ENCODE results near the gene GALNTL6. TPM values are rescaled to one million over a fixed set of nuclear protein-coding genes. Genes with fewer than 3 reads are reported as not detected.

The GALNTL6 gene
- total RNA-seq, 1 experiment from 2014 or later: not detected

- no TSS peak for BruUV-seq (replicated peaks)
- TF ChIP-seq, protein P1, sequence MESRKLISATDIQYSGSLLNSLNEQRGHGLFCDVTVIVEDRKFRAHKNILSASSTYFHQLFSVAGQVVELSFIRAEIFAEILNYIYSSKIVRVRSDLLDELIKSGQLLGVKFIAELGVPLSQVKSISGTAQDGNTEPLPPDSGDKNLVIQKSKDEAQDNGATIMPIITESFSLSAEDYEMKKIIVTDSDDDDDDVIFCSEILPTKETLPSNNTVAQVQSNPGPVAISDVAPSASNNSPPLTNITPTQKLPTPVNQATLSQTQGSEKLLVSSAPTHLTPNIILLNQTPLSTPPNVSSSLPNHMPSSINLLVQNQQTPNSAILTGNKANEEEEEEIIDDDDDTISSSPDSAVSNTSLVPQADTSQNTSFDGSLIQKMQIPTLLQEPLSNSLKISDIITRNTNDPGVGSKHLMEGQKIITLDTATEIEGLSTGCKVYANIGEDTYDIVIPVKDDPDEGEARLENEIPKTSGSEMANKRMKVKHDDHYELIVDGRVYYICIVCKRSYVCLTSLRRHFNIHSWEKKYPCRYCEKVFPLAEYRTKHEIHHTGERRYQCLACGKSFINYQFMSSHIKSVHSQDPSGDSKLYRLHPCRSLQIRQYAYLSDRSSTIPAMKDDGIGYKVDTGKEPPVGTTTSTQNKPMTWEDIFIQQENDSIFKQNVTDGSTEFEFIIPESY (IDR thresholded peaks at IDR 0.05; ENCODE audit: extremely low read depth, insufficient replicate concordance, low read length): no peak
- Histone ChIP-seq H3K9me3 (ENCODE audit: control insufficient read depth in 1 of 2, insufficient read depth in 1 of 2, low read depth in 1 of 2, low read length in 2 of 2) (no peaks in the 10 kb centered on the region), H3K79me2 (ENCODE audit: insufficient read depth, low read length) (no peaks in the 10 kb centered on the region), H2AFZ (ENCODE audit: low read depth, low read length, poor library complexity, severe bottlenecking) (no peak overlapping the region), H3K4me1 (ENCODE audit: control insufficient read depth in 1 of 2, insufficient read depth in 2 of 2, low read length in 2 of 2) (no peaks in the 10 kb centered on the region), H4K20me1 (ENCODE audit: insufficient read depth) (no peaks in the 10 kb centered on the region), H3K9ac (ENCODE audit: low read length) (no peak overlapping the region), H3K9me2 (ENCODE audit: insufficient read depth) (no peaks in the 10 kb centered on the region), H3K4me2 (ENCODE audit: low read length) (no peak overlapping the region), H3K27ac (ENCODE audit: low read depth, low read length) (no peak overlapping the region), H3K36me3 (ENCODE audit: control insufficient read depth in 1 of 2, insufficient read depth in 2 of 2, low read length in 2 of 2) (no peaks in the 10 kb centered on the region), H3K4me3 (replicated peaks in 1 of 2; ENCODE audit: low read depth in 1 of 2, low read length in 2 of 2) (no peak overlapping the region), H3K27me3 (ENCODE audit: insufficient read depth, low read length) (no peaks in the 10 kb centered on the region)
- intact Hi-C loops (cut with micrococcal nuclease): no loop called here
- DNase-seq (ENCODE audit: low read depth, low spot score) (no peak), ATAC-seq (no peak)
- ChIA-PET CTCF (no interaction called here), RAD21 (ENCODE audit: low non-redundant PET in 1 of 2, low total read pairs in 2 of 2, uncharacterized antibody in 2 of 2, unreplicated experiment in 2 of 2) (no interaction called here), POLR2A (no interaction called here)
These were observed 364.2 kb downstream of the GALNTL6 start for GRCh38 chr4:172177382-172177781.

- BruUV-seq (replicated peaks): no TSS peak
- Histone ChIP-seq H3K27ac (ENCODE audit: low read depth, low read length) (no peak overlapping the region), H3K4me2 (ENCODE audit: low read length) (no peak overlapping the region), H3K27me3 (ENCODE audit: insufficient read depth, low read length) (no peaks in the 10 kb centered on the region), H3K9me2 (ENCODE audit: insufficient read depth) (no peaks in the 10 kb centered on the region), H3K36me3 (ENCODE audit: control insufficient read depth in 1 of 2, insufficient read depth in 2 of 2, low read length in 2 of 2) (no peaks in the 10 kb centered on the region), H3K79me2 (ENCODE audit: insufficient read depth, low read length) (no peaks in the 10 kb centered on the region), H3K4me3 (replicated peaks in 1 of 2; ENCODE audit: low read depth in 1 of 2, low read length in 2 of 2) (no peak overlapping the region), H2AFZ (ENCODE audit: low read depth, low read length, poor library complexity, severe bottlenecking) (no peak overlapping the region), H3K9me3 (ENCODE audit: control insufficient read depth in 1 of 2, insufficient read depth in 1 of 2, low read depth in 1 of 2, low read length in 2 of 2) (no peaks in the 10 kb centered on the region), H3K4me1 (ENCODE audit: control insufficient read depth in 1 of 2, insufficient read depth in 2 of 2, low read length in 2 of 2) (no peaks in the 10 kb centered on the region), H4K20me1 (ENCODE audit: insufficient read depth) (no peaks in the 10 kb centered on the region; the same call in 1 of the 2 replicates), H3K9ac (ENCODE audit: low read length) (no peak overlapping the region)
- no peak for ATAC-seq
- no peak for DNase-seq (ENCODE audit: low read depth, low spot score)
- ChIA-PET POLR2A (no interaction called here), CTCF (no interaction called here), RAD21 (ENCODE audit: low non-redundant PET in 1 of 2, low total read pairs in 2 of 2, uncharacterized antibody in 2 of 2, unreplicated experiment in 2 of 2) (no interaction called here)
- intact Hi-C loops (cut with micrococcal nuclease): no loop called here
- TF ChIP-seq SRF (IDR thresholded peaks at IDR 0.05; ENCODE audit: low read depth) (no peak), EZH2phosphoT487 (IDR thresholded peaks at IDR 0.05; ENCODE audit: borderline replicate concordance) (no peak), SP1 (IDR thresholded peaks at IDR 0.05; ENCODE audit: low read depth) (no peak), EZH2 (IDR thresholded peaks at IDR 0.05) (no peak), POLR2AphosphoS5 (IDR thresholded peaks at IDR 0.05; ENCODE audit: low read depth, low read length) (no peak), ELF1 (IDR thresholded peaks at IDR 0.05; ENCODE audit: borderline replicate concordance, low read depth) (no peak), ZNF274 (IDR thresholded peaks at IDR 0.05; ENCODE audit: low read depth, low read length) (no peak), POLR2A (IDR thresholded peaks at IDR 0.05; ENCODE audit: borderline replicate concordance, extremely low read depth, insufficient read depth, insufficient read length) (no peak), JUND (IDR thresholded peaks at IDR 0.05) (no peak), EGR1 (IDR thresholded peaks at IDR 0.05; ENCODE audit: low read depth) (no peak), SIN3A (IDR thresholded peaks at IDR 0.05; ENCODE audit: low read depth) (no peak), RAD21 (IDR thresholded peaks at IDR 0.05; ENCODE audit: low read depth) (no peak), FOSL1 (IDR thresholded peaks at IDR 0.05; ENCODE audit: low read depth) (no peak), ZFX (IDR thresholded peaks at IDR 0.05) (no peak), CTCF (IDR thresholded peaks at IDR 0.05 in 2 of 3, conservative IDR thresholded peaks at IDR 0.05 in 1 of 3; ENCODE audit: borderline replicate concordance in 1 of 3, insufficient read depth in 1 of 3, low read depth in 2 of 3, low read length in 2 of 3) (no peak), CEBPB (IDR thresholded peaks at IDR 0.05; ENCODE audit: low read depth) (no peak), TCF7L2 (IDR thresholded peaks at IDR 0.05; ENCODE audit: borderline replicate concordance, extremely low read depth, insufficient read depth, insufficient read length) (no peak)
- TF ChIP-seq, protein P2, sequence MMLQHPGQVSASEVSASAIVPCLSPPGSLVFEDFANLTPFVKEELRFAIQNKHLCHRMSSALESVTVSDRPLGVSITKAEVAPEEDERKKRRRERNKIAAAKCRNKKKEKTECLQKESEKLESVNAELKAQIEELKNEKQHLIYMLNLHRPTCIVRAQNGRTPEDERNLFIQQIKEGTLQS (IDR thresholded peaks at IDR 0.05): no peak
These were observed 375.2 kb downstream of the GALNTL6 start for GRCh38 chr4:172188248-172188988.
